Activated T-cell treated with anti-CD3 and anti-CD28 coated beads, Interleukin-2, amount 50 U/mL, for 48 hours (primary cell): Measurements from ENCODE around the gene CTSH.
A peak's percentile ranks its signal among the peaks of the same experiment; 100 is the strongest.
"Not testable (repeated sequence)": the region's sequence is repeated elsewhere in the genome, so short reads cannot be mapped to it uniquely, and the experiment has no call there.

ENCODE experiments used
- DNase-seq, 2 experiments: peaks; one replicate each; pipeline ENCODE4 v3.0.0-alpha.2; 2020

Gene CTSH

DNA sequence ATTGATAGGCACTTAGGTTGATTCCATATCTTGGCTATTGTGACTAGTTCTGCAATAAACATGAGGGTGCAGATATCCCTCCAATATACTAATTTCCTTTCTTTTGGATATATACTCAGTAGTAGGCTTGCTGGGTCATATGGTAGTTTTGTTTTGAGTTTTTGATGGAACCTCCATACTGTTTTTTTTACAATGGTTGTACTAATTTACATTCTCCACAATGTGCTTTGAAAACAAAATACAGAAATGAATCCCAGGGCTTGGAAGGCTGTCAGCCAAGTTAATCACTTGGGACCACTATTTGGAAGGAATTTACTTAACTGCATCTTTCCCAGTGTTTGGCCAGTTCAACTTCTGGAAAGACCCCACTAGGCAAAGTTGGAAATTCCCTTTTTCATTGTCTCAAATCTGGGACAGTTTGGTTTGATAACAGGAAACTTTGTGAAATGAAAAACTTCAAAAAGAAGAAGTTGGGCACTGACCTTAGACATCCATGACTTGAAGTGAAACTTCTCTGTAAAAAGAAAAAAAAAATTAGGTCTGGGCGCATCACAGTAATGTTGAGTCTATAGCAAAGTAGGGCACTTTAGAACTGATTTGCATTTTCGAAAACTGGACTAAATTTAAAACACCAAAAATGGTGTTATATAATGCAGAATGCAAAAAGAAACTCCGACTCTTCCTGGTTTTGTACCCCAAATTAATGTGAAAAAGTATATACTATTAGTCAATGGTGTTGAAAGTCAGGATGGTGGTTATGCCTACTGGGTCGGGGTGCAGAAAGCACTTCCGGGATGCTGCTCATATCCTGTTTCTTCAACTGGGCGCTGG lies 6.0 kb downstream of the CTSH start:
- no peak for DNase-seq

- peak; percentile 32 to 40 for DNase-seq
Observed at GRCh38 chr15:78937132-78937739, 7.6 kb downstream of the CTSH start.

DNA sequence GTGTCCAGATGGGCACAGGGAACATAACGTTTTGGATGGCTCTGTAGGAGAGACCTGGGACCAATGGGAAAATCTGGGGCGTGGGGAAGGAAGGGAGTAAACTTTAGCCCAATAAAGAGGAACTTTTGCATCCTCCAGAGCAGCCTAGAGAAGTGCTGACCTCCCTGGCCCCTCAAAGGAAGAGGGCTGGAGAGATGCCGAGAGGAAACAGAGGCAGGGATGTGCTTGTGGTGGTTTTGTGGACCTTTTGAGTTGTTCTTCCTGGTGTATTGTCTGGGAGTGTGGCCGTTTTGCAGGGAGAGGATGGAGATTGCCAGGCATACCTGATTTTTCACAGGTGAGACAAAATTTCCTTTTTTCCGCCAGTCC lies 10.2 kb downstream of the CTSH start:
- DNase-seq, result no peak

DNA sequence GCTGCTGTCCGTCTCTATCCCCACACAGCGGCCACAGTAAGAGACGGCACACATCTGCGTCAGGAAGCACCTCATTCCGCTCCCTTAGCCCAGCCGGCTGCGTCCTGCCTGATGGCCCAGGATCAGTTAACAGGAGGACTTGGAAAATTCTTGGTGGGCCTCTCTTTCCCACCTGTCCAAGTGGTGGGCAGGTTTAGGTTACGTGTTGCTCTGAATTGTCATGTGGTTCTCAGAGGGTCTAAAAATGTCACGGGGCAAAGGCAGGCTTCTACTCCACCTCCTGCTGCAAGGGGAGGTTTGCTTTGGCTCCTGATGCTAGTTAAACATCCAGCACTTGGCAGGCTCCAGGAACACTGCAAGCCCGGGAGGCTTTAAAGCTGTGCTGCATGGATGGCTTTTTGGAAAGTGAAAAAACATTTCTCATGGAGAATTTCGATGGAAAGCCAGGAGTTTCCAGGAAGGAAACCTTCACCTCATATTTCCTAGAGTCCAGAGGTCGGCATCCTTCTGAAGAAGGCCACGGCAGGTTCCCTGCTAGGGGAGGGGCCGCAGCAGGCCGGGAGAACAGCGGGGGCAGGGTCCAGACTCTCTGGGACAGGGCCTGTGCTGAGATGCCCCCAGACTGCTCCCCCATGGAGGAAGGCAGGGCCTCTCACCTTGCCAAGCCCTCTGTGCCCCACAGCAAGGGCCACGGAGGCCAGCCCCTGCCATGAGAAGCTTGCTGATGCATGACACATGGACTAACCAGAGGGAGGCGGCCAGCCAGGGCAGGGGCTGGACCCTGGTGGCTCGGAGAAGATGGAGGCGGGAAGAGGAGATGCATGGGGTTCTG lies 10.8 kb downstream of the CTSH start:
- DNase-seq, result no peak

GRCh38 chr15:78933187-78933822 lies 11.5 kb downstream of the CTSH start:
- DNase-seq, result no peak

- no peak for DNase-seq
Observed at GRCh38 chr15:78932258-78932808, 12.5 kb downstream of the CTSH start.

- DNase-seq, result no peak
Observed at GRCh38 chr15:78931439-78932257, 13.2 kb downstream of the CTSH start.

DNA sequence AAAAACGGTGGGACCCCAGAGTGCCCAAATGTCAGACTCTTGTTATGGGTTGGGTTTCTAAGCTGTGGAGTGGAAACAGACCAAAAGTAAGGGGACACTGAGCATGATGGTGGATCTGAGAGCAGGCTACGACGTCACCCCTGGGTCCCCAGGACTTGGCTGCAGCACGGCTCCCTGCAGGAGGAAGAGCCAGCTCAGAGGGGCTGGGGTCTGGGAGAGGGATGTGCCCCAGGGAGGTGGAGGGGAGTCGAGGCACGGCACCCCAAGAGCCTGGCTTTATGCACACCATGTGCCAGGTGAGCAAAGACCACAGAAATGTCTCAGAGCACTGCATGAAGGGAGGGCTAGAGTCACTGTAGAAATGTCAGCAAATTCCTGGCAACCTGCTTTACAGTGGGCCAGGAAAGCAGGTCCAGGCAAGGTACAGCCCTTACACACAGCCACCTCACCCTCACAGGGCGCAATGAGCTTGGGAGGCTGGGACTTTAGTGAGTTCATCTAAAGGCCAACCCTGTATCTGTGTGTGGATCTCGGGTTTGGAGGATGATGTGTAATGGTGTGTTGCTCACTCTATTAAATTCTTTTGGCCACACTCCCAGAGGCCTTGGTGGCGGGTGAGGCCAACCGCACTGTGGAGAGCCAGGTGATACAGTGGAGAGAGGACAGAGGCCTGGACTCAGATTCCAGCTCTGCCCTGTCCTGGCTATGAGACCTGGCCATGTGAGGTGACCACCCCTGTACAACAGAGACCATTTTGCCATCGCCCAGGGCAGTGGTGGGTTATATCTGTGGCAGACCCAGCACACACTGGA lies 14.1 kb downstream of the CTSH start:
- DNase-seq, result no peak

DNA sequence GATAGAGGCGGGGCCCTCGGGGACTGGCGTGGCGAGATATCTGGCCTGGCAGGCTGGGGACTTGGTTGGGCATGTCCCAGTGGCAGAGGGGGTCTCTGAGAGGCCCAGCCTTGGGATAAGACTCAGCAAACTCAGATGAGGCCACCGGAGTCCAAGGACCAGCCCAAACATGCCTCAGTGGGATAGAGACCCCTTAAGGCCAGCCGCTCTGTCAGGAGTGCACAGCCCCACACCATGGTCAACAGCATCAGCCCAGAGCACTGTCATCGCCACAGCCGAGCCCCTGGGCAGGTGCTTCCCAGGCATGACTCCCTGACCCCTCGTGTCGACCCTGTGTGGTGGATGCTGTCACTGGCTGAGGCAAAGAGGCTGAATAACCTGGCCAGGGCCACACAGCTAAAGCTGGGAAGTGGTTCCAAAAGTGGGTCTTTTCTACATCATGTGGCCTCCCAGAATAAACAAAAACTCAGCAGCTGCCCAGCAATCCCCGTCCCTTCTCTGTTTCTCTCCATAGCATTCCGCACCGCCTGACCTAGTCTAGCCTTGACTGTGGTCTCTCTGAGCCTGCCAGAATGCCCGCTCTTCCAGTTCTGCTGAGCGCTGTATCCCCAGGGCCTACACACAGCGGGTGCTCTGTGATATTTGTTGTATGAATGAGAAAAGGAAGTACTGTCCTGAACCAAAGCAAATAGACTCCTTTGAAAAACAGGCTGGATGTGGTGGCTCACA lies 15.1 kb downstream of the CTSH start:
- DNase-seq, result no peak

- DNase-seq, result no peak
Observed at GRCh38 chr15:78928616-78929093, 16.2 kb downstream of the CTSH start.

- not testable (repeated sequence) for DNase-seq
Observed at GRCh38 chr15:78928176-78928575, 16.7 kb downstream of the CTSH start.

- DNase-seq, result no peak
Observed at GRCh38 chr15:78927077-78927790, 17.6 kb downstream of the CTSH start.

- DNase-seq, result no peak
Observed at GRCh38 chr15:78925956-78926743, 18.7 kb downstream of the CTSH start.

DNA sequence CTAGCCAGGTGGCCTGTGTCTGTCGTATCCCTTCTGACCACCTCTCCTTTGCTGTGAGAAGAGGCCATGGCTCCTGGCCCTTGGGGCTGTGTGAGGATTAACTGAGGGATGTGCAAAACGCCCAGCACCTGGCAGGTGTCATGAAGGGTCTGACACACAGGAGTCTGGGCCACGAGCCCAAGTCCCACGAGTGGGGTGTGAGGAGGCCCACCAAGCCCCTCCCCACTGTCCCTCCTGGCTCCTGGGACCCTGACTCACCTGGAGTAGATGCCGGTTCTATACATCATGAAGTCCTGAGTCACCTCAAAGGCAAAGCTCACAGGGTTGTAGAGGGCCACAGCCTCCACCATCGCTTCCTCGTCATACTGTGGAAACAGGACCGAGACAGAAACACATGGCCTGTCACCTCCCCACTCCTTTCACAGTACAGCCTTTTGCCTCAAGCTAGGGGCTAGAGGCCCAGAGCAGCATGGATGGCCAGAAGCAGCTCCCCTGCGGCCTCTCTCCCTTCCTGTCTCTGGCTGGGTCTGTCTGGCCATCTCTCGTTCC lies 19.7 kb downstream of the CTSH start:
- DNase-seq, result no peak

GRCh38 chr15:78923480-78924360 lies 21.1 kb downstream of the CTSH start:
- DNase-seq, result no peak

- DNase-seq, result no peak
Observed at GRCh38 chr15:78923015-78923414, 21.8 kb downstream of the CTSH start.

- no peak for DNase-seq
Observed at GRCh38 chr15:78922527-78922926, 22.3 kb downstream of the CTSH start.
